NCI-H2196 (cell line): ENCODE results near the gene B3GALT6.

ENCODE experiments used
- DNase-seq: peaks from one replicate; lab custom pipeline; 2025; ENCODE audit not compliant: unreplicated experiment; lab: John Stamatoyannopoulos, UW

The B3GALT6 gene

DNA sequence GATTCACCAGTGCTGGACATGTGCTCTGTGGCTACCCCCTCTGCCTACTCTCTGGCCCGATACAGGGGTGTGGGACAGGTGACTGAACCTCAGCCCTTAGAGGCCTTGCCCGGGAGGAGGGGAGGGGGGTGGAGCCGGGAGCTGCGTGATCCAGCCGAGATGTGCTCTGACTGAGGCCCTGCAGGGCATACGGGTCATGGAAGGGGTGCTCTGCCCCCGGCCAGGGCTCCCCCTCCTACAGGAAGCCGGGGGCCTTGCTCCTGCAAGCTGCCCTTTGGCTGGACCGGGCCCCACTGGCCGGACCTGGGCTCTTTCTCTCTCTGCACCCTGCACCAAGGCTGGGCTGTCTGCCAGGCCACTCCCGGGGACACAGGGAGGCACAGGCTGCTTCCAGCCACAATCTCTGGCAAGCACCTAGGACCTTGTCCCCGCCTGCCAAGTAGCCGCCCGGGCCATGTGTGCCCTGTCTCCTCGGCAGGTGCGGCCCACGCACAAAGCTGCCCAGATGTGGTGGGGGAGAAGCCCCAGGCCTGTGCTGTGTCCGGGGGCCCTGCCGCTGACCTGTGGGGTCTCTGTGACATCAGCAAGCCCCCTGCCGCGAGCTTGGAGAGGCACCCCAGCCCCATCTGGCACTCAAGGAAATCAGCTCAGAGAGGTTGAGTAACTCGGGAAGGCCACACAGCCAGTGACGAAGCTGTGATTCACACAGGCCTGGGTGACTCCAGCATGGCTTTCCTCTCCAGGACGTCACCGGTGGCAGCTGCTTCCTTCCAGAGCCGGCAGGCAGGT lies 49.7 kb downstream of the B3GALT6 start:
- DNase-seq: peak; percentile 78

GRCh38 chr1:1282998-1283397 lies 51.0 kb downstream of the B3GALT6 start:
- no peak for DNase-seq

DNA sequence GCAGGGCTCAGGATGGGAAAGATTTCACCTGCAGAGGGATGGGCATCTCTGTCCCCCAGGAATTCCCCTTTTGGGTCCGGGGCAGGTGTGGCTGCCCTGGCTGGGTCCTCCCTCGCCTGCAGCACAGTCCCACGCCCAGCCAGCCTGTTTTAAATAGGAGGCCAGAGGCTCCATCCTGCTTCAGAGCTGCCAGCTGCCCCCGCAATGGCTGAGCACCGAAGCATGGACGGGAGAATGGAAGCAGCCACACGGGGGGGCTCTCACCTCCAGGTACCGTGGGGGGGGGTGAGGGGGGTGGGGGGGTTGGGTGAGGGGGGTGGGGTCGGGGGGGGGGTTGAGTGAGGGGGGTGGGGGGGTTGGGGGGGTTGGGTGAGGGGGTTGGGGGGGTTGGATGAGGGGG lies 51.8 kb downstream of the B3GALT6 start:
- peak; percentile 25 for DNase-seq
